Skeletal muscle tissue (tissue), 4 donors: ENCODE measurements around the gene CSNK1G2. TPM values are rescaled to one million over a fixed set of nuclear protein-coding genes. Genes with fewer than 3 reads are reported as not detected.

Source experiments
- H3K27ac ChIP-seq: one replicate; pipeline ENCODE4 v1.7.0; 2013; ENCODE audit warnings: mild to moderate bottlenecking, low read depth, low read length, inconsistent platforms
- H3K27me3 ChIP-seq, 3 donors: one replicate each; pipeline ENCODE4 v1.7.0; 2013; ENCODE audit warnings: low read length in 3 of 3; ENCODE audit not compliant: control insufficient read depth in 3 of 3, insufficient read depth in 3 of 3
- H3K36me3 ChIP-seq, 3 donors: one replicate each; pipeline ENCODE4 v1.7.0; 2013; ENCODE audit warnings: low read length in 3 of 3; ENCODE audit not compliant: control insufficient read depth in 3 of 3, insufficient read depth in 3 of 3
- H3K4me1 ChIP-seq, 3 donors: one replicate each; pipeline ENCODE4 v1.7.0; 2013; ENCODE audit warnings: low read length in 3 of 3, mild to moderate bottlenecking in 3 of 3; ENCODE audit not compliant: control insufficient read depth in 3 of 3, insufficient read depth in 3 of 3
- H3K4me3 ChIP-seq, 3 donors: one replicate each; pipeline ENCODE4 v1.7.0; 2013; ENCODE audit warnings: low read length in 3 of 3
- H3K9ac ChIP-seq, 3 donors: one replicate each; pipeline ENCODE4 v1.7.0; 2013; ENCODE audit warnings: low read length in 3 of 3, mild to moderate bottlenecking in 3 of 3, moderate library complexity in 2 of 3, low read depth in 1 of 3
- H3K9me3 ChIP-seq, 3 donors: one replicate each; pipeline ENCODE4 v1.7.0; 2013; ENCODE audit warnings: low read length in 3 of 3; ENCODE audit not compliant: control insufficient read depth in 3 of 3
- total RNA-seq: library from RNA; depleted of rRNA; stranded (reverse); fragments of >200 nt; gene quantifications from one replicate; pipeline ENCODE4 v1.2.3, GENCODE V29; 2014
- donor health status: Osteomylitis.

Gene CSNK1G2
- total RNA-seq, 1 donor from 2014 or later: 24.0 TPM

DNA sequence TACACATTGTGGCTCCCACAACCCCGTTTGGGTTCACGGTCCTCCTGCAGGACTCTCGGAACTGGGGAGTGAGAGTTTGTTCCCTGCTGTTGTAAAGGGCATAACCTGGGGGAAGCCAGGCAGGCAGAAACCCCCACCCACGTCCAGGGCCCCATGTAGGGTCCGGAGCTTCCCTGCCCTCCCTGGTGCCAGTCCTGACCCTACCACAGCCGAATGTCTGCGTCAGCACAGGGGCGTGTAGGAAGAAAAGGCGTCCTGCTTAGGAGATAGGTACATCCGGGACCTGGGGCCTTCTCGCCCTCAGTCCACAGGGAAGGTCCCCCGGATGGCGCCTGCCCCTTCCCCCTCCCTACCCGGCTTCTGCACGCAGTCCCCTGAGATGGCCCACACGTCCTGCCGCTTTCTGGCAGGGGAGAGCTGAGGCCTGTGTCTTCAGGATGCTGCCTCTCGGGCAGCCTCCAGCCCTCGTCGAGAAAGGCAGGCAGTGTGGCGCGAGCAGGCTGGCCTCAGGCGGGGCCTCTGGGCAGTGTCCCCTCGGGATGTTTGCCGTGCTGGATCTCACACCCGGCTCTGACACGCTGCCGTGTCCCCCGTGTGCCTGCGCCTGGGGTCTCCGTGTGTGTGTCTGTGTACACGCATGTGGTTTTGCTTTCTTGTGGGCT, 19.1 kb downstream of the CSNK1G2 start:
- Histone ChIP-seq H3K4me3 (no peak overlapping the region), H3K27me3 (no peaks in the 10 kb centered on the region), H3K4me1 (peaks cover 7 to 26% (median 14%) of the 10 kb centered on the region in 3 donors), H3K36me3 (peaks cover 0 to 3% (median 2%) of the 10 kb centered on the region in 3 donors), H3K27ac (no peak overlapping the region), H3K9ac (no peak overlapping the region), H3K9me3 (no peaks in the 10 kb centered on the region)

DNA sequence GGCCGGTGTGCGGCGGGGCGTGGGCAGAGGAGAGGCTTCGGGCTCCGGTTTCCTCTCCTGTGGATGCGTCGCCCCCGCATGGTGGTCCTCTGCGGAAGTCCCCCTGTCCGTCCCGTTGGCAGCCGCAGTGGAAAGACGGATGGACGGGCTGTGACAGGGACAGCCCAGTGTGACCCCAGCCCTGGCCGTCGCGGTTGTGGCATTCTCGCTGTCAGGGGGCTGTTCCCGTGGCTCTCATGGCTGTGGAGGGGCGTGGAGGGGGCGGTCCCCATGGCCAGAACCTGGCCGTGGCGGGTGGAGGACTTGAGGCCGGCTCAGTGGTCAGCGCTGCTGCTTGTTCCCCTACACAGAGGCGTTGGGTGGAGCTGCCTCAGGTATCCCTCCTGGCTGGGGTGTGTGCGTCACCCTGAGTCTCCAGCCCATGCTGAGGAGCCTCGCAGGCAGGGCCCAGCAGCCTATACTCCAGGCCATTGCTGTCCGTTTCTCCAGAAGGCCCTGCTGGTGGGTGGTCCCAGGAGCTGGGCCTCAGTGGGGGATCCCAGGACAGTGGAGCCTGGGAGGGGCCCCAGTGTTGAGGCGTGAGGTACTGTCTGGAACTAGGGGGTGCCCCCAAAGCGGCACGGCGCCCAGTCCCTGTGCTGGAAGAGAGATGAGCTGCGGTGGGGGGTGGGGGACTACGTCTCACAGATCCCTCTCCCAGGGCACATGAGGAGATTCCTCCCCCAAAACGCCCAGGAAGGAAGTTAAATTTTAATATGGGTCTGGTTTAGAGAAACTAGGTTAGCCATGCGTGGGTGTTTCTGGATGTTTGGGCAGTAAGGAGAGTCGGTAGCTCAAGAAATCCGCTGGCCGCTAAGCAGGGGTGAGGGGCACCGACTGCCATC, 20.3 kb downstream of the CSNK1G2 start:
- H3K9ac ChIP-seq: no peak overlapping the region
- H3K27me3 ChIP-seq: no peaks in the 10 kb centered on the region
- H3K36me3 ChIP-seq: peaks cover 0 to 3% (median 2%) of the 10 kb centered on the region in 3 donors
- H3K27ac ChIP-seq: no peak overlapping the region
- peaks cover 7 to 18% (median 12%) of the 10 kb centered on the region in 3 donors for H3K4me1 ChIP-seq
- no peaks in the 10 kb centered on the region for H3K9me3 ChIP-seq
- no peak overlapping the region for H3K4me3 ChIP-seq

DNA sequence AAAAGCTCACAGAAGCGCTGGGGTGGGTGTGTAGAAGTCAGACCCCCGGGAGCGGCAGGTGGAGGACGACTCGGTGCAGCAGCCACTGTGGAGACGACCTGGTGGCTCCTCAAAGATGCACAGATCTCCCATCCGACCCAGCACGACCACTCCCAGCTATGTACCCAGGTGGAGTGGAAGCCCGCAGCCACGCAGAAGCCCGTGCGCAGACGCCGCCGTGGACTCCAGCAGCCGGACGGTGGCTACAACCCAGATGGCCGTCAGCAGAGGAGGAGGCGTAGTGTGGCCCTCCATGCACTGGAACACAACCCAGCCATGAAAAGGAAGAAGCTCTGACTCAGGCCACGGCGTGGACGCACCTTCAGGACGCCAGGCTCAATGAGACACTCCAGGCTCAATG, 21.7 kb downstream of the CSNK1G2 start:
- H3K9ac ChIP-seq: no peak overlapping the region
- peaks cover 0 to 6% (median 2%) of the 10 kb centered on the region in 3 donors for H3K36me3 ChIP-seq
- H3K4me3 ChIP-seq: no peak overlapping the region
- peaks cover 0 to 4% (median 0%) of the 10 kb centered on the region in 3 donors for H3K4me1 ChIP-seq
- no peaks in the 10 kb centered on the region for H3K27me3 ChIP-seq
- H3K9me3 ChIP-seq: no peaks in the 10 kb centered on the region
- H3K27ac ChIP-seq: no peak overlapping the region

DNA sequence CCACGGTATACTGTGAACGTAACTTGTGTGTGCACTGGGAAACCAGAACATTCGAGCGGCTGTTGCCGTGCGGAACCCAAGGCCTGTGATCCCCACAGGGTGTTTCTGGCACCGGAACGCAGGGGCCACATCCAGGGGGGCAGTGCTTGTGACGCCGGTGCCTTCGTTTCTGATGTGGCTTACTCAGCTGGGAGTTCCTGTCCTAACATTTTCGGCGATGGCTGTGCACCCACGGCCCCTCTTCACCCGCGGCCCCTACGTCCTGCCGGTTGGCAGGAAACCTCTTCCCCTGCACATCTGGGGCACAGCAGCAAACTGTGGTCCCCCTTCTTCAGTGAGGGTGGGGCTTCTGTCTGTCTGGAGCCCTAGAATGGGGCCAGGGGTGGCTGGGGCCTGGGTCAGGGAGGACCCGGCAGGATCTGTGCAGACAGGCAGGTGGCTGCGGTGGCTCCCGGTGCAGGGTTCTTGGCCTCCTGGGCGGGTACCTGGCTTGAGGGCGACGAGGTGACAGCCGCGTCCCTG, 26.2 kb downstream of the CSNK1G2 start:
- Histone ChIP-seq H3K27me3 (no peaks in the 10 kb centered on the region), H3K9ac (no peak overlapping the region), H3K9me3 (no peaks in the 10 kb centered on the region), H3K27ac (no peak overlapping the region), H3K36me3 (peaks cover 3 to 19% (median 7%) of the 10 kb centered on the region in 3 donors), H3K4me3 (no peak overlapping the region), H3K4me1 (no peaks in the 10 kb centered on the region)

DNA sequence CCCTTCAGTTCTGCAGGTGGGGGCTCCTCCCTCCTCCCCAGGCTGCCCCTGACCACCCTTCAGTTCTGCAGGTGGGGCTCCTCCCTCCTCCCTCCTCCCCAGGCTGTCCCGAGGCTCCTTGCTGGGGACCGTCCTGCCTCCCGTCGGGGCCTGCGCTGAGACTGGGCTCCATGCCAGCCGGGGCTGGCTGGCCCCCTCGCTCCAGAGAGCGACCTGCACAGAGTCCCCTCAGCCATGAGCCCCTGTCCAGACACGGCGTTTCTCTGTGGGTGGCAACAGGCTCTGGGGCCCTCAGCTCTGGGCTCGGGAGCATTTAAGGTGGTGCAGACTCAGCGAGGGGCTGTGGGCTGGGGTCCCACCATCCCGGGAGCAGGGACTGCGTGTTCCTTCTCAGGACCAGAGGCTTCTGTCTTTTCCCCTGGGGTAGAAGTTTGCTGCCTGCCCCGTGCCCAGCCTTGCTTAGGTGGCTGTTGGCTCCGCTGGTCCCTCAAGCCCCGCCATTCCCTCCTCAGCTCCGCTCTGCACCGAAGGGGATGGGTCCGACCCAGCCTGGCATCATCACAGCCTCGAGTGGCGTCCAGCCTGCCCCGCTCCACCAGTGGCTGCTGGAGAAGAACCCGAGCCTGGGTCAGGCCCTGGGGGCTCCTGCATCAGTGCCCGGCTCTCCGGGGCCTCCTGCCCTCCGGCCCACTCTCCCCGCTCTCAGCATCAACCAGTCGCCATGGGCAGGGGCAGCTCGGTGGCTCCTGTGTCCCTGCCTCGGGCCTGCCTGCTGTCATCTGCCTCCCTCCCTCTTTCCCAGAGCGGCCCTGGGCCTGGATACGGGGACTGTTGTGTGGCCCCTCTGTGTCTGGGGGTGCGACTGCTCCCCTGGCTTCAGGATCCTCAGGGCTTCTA, 27.6 kb downstream of the CSNK1G2 start:
- Histone ChIP-seq H3K9me3 (no peaks in the 10 kb centered on the region), H3K9ac (no peak overlapping the region), H3K36me3 (peaks cover 3 to 16% (median 5%) of the 10 kb centered on the region in 3 donors), H3K4me1 (no peaks in the 10 kb centered on the region), H3K4me3 (no peak overlapping the region), H3K27ac (no peak overlapping the region), H3K27me3 (no peaks in the 10 kb centered on the region)

DNA sequence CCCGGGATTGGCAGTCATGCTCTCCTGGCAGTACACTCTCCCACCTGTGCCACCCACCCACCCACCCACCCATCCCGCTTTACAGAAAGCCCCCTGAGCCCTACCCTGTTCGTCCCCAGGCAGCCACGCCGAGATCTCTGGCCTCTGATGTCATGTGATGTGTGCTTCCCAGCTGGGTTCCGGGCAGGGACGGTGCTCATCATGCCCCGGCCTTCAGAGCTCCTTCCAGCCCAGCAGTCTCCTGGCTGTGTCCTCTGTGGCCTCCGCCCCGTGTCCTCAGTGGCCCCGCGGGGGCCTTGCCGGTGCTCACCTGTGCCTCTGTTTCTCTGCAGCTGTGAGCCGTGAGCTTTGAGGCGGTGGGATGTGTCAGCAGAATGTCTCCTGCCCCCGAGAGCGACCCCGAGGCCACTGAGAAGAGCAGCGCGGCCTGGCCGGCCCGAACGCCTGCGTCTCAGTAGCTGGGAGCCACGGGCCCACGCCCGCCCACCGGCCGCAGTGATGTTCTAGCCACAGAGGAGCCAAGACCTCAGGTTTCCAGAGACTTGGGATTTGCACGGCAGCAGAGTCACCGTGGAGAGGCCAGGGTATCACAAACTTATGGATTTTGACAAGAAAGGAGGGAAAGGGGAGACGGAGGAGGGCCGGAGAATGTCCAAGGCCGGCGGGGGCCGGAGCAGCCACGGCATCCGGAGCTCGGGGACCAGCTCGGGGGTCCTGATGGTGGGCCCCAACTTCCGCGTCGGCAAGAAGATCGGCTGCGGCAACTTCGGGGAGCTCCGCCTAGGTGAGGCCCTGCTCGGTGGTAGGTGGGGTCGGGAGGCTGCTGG, 28.4 kb downstream of the CSNK1G2 start:
- Histone ChIP-seq H3K4me3 (no peak overlapping the region), H3K36me3 (peaks cover 3 to 17% (median 6%) of the 10 kb centered on the region in 3 donors), H3K4me1 (no peaks in the 10 kb centered on the region), H3K9me3 (no peaks in the 10 kb centered on the region), H3K27me3 (no peaks in the 10 kb centered on the region), H3K27ac (no peak overlapping the region), H3K9ac (no peak overlapping the region)

DNA sequence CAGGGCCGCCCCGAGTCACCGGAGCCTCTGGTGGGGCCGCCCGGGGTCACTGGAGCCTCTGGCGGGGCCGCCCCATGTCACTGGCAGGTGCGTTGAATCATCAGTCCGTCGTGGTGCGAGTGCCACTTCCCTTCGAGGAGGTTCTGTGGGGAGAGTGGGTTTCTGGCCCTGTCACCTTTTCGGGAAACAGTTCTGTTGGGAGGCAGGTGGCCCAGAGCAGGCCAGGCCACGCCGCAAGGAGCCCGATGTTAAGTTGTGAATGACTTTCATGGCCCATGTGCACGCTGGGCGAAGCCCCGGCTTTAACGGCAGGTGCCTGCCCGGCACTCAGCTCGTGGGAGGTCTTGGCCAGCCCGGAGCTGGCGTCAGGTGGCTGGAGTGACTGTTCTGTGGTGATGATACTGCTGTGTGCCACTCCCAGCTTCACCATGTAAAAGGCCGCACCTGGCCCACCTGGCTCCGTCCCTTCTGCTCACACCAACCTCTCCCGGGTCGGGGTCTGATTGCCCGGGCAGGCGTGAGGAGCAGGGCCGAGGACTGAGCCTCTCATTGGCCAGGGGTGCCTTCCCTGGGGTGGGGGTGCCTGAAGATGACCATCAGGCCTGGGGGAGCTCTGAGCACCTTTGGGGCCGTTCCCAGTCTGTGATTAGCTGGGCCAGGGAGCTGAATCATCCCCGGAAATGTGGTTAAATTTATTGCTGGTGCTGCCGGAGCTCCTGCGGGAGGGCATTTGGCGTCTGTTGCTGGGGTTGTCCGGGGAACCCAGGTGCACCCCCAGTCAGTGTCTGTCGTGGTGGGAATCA, 29.2 kb downstream of the CSNK1G2 start:
- Histone ChIP-seq H3K9ac (no peak overlapping the region), H3K9me3 (no peaks in the 10 kb centered on the region), H3K36me3 (peaks cover 3 to 19% (median 10%) of the 10 kb centered on the region in 3 donors), H3K4me3 (no peak overlapping the region), H3K27me3 (no peaks in the 10 kb centered on the region), H3K4me1 (no peaks in the 10 kb centered on the region), H3K27ac (no peak overlapping the region)

DNA sequence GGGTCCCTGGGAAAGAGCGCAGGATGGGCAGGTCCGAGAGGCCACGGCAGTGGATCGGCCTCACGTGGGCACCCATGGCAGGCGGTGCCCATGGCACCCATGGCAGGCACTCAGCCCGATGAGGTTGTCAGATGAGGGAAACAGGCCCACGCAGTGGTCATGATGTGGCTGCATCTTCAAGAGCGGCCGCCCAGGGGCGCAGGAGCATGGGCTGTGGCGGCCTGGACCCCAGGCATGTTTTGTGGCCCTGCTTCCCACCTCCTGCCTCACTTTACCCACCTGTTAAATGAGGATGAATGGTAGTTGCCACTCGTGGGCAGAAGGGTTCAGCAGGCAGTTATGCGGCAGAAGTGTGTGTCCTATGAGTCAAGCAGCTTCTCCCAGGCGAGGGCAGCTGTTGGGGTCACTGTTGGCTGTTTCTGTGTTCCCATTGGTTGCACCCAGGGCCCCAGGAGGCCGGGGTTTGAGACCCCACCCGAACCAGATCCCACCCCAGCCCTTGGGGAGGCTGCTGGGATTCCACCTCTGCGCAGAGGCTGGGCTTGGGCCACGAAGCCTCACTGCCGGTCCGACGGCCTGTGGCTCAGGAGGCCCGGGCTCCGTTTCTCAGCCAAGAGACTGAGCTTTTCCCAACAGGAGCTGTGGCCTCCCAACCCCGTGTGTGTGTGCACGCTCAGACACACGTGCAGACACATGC, 30.0 kb downstream of the CSNK1G2 start:
- no peak overlapping the region for H3K4me3 ChIP-seq
- no peaks in the 10 kb centered on the region for H3K9me3 ChIP-seq
- H3K27me3 ChIP-seq: no peaks in the 10 kb centered on the region
- no peak overlapping the region for H3K9ac ChIP-seq
- H3K27ac ChIP-seq: no peak overlapping the region
- H3K4me1 ChIP-seq: no peaks in the 10 kb centered on the region
- H3K36me3 ChIP-seq: peaks cover 3 to 19% (median 13%) of the 10 kb centered on the region in 3 donors
